Neural crest cell (in vitro differentiated cells): ENCODE results near the gene EPB41L2. TPM values are rescaled to one million over a fixed set of nuclear protein-coding genes. Genes with fewer than 3 reads are reported as not detected.

Source experiments
- DNase-seq: peaks from one replicate; pipeline ENCODE4 v3.0.0; 2021; ENCODE audit warnings: low read depth, mixed read lengths, low spot score
- H3K27ac Mint-ChIP-seq: one replicate; pipeline ENCODE4 v1.8.0; 2021; ENCODE audit warnings: mild to moderate bottlenecking, mixed read lengths; ENCODE audit not compliant: unreplicated experiment
- H3K27me3 Mint-ChIP-seq: 2 replicates; pipeline ENCODE4 v1.8.0; 2021; ENCODE audit warnings: low read depth, mild to moderate bottlenecking, mixed read lengths
- H3K36me3 Mint-ChIP-seq: 2 replicates; pipeline ENCODE4 v1.8.0; 2021; ENCODE audit warnings: low read depth, mild to moderate bottlenecking, mixed read lengths
- H3K4me1 Mint-ChIP-seq: 2 replicates; pipeline ENCODE4 v1.8.0; 2021; ENCODE audit warnings: mixed read lengths
- H3K4me3 Mint-ChIP-seq: one replicate; pipeline ENCODE4 v1.8.0; 2021; ENCODE audit warnings: mild to moderate bottlenecking, mixed read lengths
- H3K9me3 Mint-ChIP-seq: 2 replicates; pipeline ENCODE4 v1.8.0; 2021; ENCODE audit warnings: mixed read lengths
- total RNA-seq: library from RNA; stranded (reverse); gene quantifications from 2 replicates; pipeline ENCODE4 v1.2.1, GENCODE V29; 2021
- TF ChIP-seq, protein P1 (sequence below): fragments of 200-600 bp; sonication (generic); conservative IDR thresholded peaks from 2 replicates; pipeline ENCODE4 v1.5.0; 2021; ENCODE audit warnings: antibody characterized with exemption, mild to moderate bottlenecking

EPB41L2 gene
- total RNA-seq, 1 donor from 2014 or later, result 114 TPM

DNA sequence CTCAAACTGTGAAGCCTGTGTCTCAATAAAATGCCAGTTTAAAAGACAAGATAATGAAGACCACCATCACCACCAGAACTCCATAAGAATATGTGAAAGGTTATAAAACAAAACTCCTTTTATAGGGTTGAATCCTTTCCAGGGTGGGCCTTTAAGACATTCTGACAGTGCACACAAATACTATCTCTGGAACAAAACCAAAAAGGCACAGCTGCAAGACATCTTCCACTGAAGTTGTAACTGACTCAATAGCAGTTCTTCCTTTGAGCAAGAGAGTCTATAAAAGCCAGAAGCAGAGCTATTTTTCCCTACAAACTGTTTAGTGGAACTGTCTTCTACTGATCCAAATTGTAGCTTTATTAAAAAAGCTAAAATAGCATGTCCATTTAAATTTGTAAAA lies 81.6 kb downstream of the EPB41L2 start:
- H3K4me3 Mint-ChIP-seq, result no peak overlapping the region
- no peaks in the 10 kb centered on the region for H3K27me3 Mint-ChIP-seq
- peaks cover 15% of the 10 kb centered on the region for H3K36me3 Mint-ChIP-seq
- TF ChIP-seq, protein P1, sequence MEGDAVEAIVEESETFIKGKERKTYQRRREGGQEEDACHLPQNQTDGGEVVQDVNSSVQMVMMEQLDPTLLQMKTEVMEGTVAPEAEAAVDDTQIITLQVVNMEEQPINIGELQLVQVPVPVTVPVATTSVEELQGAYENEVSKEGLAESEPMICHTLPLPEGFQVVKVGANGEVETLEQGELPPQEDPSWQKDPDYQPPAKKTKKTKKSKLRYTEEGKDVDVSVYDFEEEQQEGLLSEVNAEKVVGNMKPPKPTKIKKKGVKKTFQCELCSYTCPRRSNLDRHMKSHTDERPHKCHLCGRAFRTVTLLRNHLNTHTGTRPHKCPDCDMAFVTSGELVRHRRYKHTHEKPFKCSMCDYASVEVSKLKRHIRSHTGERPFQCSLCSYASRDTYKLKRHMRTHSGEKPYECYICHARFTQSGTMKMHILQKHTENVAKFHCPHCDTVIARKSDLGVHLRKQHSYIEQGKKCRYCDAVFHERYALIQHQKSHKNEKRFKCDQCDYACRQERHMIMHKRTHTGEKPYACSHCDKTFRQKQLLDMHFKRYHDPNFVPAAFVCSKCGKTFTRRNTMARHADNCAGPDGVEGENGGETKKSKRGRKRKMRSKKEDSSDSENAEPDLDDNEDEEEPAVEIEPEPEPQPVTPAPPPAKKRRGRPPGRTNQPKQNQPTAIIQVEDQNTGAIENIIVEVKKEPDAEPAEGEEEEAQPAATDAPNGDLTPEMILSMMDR, result no peak
- peaks cover 9% of the 10 kb centered on the region for H3K9me3 Mint-ChIP-seq
- peaks cover 57% of the 10 kb centered on the region for H3K4me1 Mint-ChIP-seq
- H3K27ac Mint-ChIP-seq, result peak overlapping the region; percentile 65
- DNase-seq, result no peak

GRCh38 chr6:130980310-130981032 lies 82.6 kb downstream of the EPB41L2 start:
- H3K9me3 Mint-ChIP-seq, result peaks cover 2% of the 10 kb centered on the region
- H3K27ac Mint-ChIP-seq, result peak overlapping the region; percentile 92

GRCh38 chr6:130978660-130979396 lies 84.2 kb downstream of the EPB41L2 start:
- no peaks in the 10 kb centered on the region for H3K9me3 Mint-ChIP-seq
- DNase-seq, result no peak
- peak overlapping the region; percentile 3 for H3K4me3 Mint-ChIP-seq
- H3K36me3 Mint-ChIP-seq, result no peaks in the 10 kb centered on the region
- H3K4me1 Mint-ChIP-seq, result peaks cover 57% of the 10 kb centered on the region
- TF ChIP-seq, protein P1, result no peak
- no peaks in the 10 kb centered on the region for H3K27me3 Mint-ChIP-seq
- no peak overlapping the region for H3K27ac Mint-ChIP-seq

More at GRCh38 chr6:130980310-130981032, 82.6 kb downstream of the EPB41L2 start:
- TF ChIP-seq, protein P1, result no peak
- no peak for DNase-seq
- Mint-ChIP-seq H3K36me3 (peaks cover 6% of the 10 kb centered on the region), H3K27me3 (no peaks in the 10 kb centered on the region), H3K4me3 (peak overlapping the region; percentile 29), H3K4me1 (peaks cover 57% of the 10 kb centered on the region)

DNA sequence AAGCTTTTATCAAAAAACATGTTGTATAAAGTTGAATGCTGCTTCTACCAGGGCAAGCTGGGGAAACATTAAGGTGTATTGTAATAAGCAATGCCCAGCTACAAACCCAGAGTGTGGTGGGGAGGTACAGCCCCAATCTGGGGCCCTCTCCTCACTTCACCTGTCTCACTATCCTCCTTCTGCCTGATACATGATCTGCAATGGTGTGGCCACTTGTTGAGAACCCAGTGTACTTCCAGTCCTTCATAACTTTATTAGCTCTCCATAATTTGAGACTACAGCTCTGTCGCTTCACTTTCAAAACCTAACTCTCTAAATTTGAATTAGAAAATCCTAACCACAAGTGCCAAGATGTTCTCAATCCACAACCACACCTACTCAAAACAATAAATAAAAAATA lies 84.9 kb downstream of the EPB41L2 start:
- TF ChIP-seq, protein P1, result no peak
- Mint-ChIP-seq H3K9me3 (no peaks in the 10 kb centered on the region), H3K27ac (peak overlapping the region; percentile 67), H3K4me1 (peaks cover 57% of the 10 kb centered on the region), H3K4me3 (no peak overlapping the region), H3K36me3 (no peaks in the 10 kb centered on the region), H3K27me3 (no peaks in the 10 kb centered on the region)
- DNase-seq, result no peak

DNA sequence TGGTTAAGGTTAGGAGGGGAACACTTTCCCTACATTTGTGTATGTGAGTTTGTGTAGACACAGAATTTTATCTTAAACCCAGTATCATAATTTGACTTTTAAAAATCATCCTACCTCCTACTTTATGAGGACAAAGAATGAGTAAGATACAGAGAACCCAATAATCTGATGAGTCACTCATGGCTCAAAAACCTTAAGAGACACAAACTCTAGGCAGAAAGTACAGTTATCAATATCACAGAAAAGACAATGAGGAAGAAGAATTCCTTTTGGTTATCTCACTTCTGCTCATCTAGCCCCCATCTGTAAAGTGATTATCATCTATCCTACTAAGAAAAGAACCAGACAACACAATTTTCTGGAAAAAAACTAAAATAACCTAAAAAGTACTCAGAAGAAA lies 87.7 kb downstream of the EPB41L2 start:
- TF ChIP-seq, protein P1, result no peak
- no peaks in the 10 kb centered on the region for H3K27me3 Mint-ChIP-seq
- H3K27ac Mint-ChIP-seq, result no peak overlapping the region
- no peaks in the 10 kb centered on the region for H3K36me3 Mint-ChIP-seq
- peaks cover 42% of the 10 kb centered on the region for H3K4me1 Mint-ChIP-seq
- H3K9me3 Mint-ChIP-seq, result no peaks in the 10 kb centered on the region
- no peak overlapping the region for H3K4me3 Mint-ChIP-seq
- no peak for DNase-seq
